Kidney (tissue), 14 donors: Measurements from ENCODE around the gene ATAT1. TPM values are rescaled to one million over a fixed set of nuclear protein-coding genes. Genes with fewer than 3 reads are reported as not detected.

ENCODE experiments used
- DNase-seq, 5 donors: peaks; one replicate each; pipeline ENCODE4 v3.0.0-alpha.2; 2013 to 2020
- FAIRE-seq: peaks from 2 replicates; lab custom pipeline; 2012; peaks lifted over from hg19 to GRCh38; lab: Jason Lieb, UNC
- H3K27ac ChIP-seq, 2 donors: one replicate each; pipeline ENCODE4 v1.7.0; 2013; ENCODE audit warnings: low read depth in 2 of 2, low read length in 2 of 2, inconsistent platforms in 1 of 2
- H3K27me3 ChIP-seq: one replicate; pipeline ENCODE4 v1.7.1; 2013; ENCODE audit warnings: low read length, inconsistent platforms; ENCODE audit not compliant: control insufficient read depth, insufficient read depth
- H3K36me3 ChIP-seq, 3 donors: one replicate each; pipeline versions ENCODE4 v1.7.0 to v1.7.1; 2013; ENCODE audit warnings: low read length in 3 of 3, control low read depth in 1 of 3, inconsistent platforms in 1 of 3; ENCODE audit not compliant: insufficient read depth in 3 of 3, control insufficient read depth in 2 of 3
- H3K4me1 ChIP-seq, 3 donors: one replicate each; pipeline versions ENCODE4 v1.7.0 to v1.7.1; 2013; ENCODE audit warnings: low read length in 3 of 3, inconsistent platforms in 1 of 3, low read depth in 1 of 3; ENCODE audit not compliant: control insufficient read depth in 2 of 3, insufficient read depth in 2 of 3
- H3K4me3 ChIP-seq, 3 donors: one replicate each; pipeline versions ENCODE4 v1.7.0 to v1.8.1; 2013; ENCODE audit warnings: low read length in 3 of 3, control low read depth in 1 of 3, inconsistent platforms in 1 of 3
- H3K9ac ChIP-seq, 3 donors: one replicate each; pipeline versions ENCODE4 v1.7.0 to v1.7.1; 2013; ENCODE audit warnings: low read length in 3 of 3, control low read depth in 1 of 3, inconsistent platforms in 1 of 3
- H3K9me3 ChIP-seq, 3 donors: one replicate each; pipeline versions ENCODE4 v1.7.0 to v1.7.1; 2013; ENCODE audit warnings: low read length in 3 of 3, control low read depth in 1 of 3, inconsistent platforms in 1 of 3; ENCODE audit not compliant: control insufficient read depth in 2 of 3, insufficient read depth in 1 of 3
- intact Hi-C: fragments of 100-400 bp; cut with DNase I; formaldehyde crosslinking; loops from one replicate; pipeline ENCODE4 v1.11.1; 2022
- polyA plus RNA-seq: library from polyadenylated mRNA; stranded (reverse); fragments of 350-450 nt; fragmentation: Illumina TruSeq; extraction: RNeasy Lipid Tissue Mini Kit (QIAGEN cat#74804); gene quantifications from one replicate; pipeline ENCODE4 v1.2.3, GENCODE V29; 2014; ENCODE audit warnings: low read depth, low replicate concordance; ENCODE audit not compliant: insufficient read depth
- total RNA-seq: library from RNA; stranded (reverse); fragmentation: NEBNext Ultra II Directional; extraction: Animal tissue kit (Norgen Biotek cat#: 25700); gene quantifications from one replicate; pipeline ENCODE4 v1.2.1, GENCODE V29; 2021
- TF ChIP-seq, protein P1 (sequence below): IDR thresholded peaks from 3 replicates; pipeline ENCODE4 v1.5.1; 2012; ENCODE audit warnings: mild to moderate bottlenecking, moderate library complexity, borderline replicate concordance; ENCODE audit not compliant: insufficient read depth; ENCODE audit errors: extremely low read depth
- donor health status: control.
- donor health status: control.
- donor health status: control.
- donor health status: control.
- donor health status: control.
- donor health status: DM: yes; HTN: yes; CAD: no.
- donor health status: Normal renal cell carcinoma (clear cell type).

ATAT1 gene
- total and polyA plus RNA-seq, 2 donors from 2014 or later, result 10.4 to 12.4 TPM

DNA sequence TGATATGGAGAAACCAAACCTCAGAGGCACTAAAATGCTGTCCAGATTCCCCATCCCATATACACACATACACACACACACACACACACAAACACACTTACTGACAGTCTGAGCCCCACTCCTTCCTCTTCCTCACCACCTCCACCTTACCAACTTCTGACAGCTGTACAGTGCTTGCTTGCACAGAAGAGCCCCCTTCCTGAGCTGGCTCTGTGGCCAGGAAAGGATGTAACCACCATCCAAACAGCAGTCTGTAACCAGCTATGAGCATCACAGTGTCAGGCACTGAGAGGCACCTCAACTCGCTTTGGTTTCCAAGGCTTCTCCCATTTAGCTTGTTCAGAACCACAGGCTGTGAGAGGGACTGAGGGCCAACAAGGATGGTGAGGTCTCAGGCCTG lies 14.4 kb downstream of the ATAT1 start:
- Histone ChIP-seq H3K4me1 (peaks cover 0 to 1% (median 0%) of the 10 kb centered on the region in 3 donors), H3K9me3 (no peaks in the 10 kb centered on the region), H3K27me3 (no peaks in the 10 kb centered on the region), H3K4me3 (no peak overlapping the region), H3K27ac (no peak overlapping the region), H3K36me3 (peaks cover 5 to 8% (median 6%) of the 10 kb centered on the region in 3 donors), H3K9ac (no peak overlapping the region)
- DNase-seq (no peak), FAIRE-seq (no peak)
- TF ChIP-seq, protein P1, sequence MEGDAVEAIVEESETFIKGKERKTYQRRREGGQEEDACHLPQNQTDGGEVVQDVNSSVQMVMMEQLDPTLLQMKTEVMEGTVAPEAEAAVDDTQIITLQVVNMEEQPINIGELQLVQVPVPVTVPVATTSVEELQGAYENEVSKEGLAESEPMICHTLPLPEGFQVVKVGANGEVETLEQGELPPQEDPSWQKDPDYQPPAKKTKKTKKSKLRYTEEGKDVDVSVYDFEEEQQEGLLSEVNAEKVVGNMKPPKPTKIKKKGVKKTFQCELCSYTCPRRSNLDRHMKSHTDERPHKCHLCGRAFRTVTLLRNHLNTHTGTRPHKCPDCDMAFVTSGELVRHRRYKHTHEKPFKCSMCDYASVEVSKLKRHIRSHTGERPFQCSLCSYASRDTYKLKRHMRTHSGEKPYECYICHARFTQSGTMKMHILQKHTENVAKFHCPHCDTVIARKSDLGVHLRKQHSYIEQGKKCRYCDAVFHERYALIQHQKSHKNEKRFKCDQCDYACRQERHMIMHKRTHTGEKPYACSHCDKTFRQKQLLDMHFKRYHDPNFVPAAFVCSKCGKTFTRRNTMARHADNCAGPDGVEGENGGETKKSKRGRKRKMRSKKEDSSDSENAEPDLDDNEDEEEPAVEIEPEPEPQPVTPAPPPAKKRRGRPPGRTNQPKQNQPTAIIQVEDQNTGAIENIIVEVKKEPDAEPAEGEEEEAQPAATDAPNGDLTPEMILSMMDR, result no peak
- intact Hi-C loops, result no loop called here

DNA sequence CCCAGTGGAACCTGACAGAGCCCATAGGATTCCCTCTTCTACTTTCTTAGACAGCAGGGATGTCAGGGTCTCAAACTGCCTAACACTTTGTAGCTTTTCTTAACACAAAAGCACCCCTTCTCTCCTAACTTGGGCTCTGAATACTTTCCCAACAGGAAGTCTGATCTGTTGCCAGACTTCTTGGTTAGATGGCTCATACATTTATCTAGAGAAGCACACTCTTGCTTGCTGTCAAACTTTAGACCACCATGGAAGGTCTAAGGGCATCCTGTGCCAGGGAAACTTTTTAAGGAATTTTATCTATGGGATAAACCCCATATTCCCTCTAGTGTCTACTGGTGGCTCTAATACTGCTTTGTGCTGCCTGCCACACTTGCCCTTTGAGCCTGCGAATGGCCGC lies 17.0 kb downstream of the ATAT1 start:
- Histone ChIP-seq H3K4me3 (no peak overlapping the region), H3K36me3 (peaks cover 5 to 8% (median 6%) of the 10 kb centered on the region in 3 donors), H3K4me1 (peaks cover 0 to 10% (median 0%) of the 10 kb centered on the region in 3 donors), H3K9me3 (no peaks in the 10 kb centered on the region), H3K27me3 (no peaks in the 10 kb centered on the region), H3K9ac (no peak overlapping the region), H3K27ac (no peak overlapping the region)
- DNase-seq (no peak), FAIRE-seq (no peak)
- TF ChIP-seq, protein P1, result no peak
- intact Hi-C loops, result no loop called here

DNA sequence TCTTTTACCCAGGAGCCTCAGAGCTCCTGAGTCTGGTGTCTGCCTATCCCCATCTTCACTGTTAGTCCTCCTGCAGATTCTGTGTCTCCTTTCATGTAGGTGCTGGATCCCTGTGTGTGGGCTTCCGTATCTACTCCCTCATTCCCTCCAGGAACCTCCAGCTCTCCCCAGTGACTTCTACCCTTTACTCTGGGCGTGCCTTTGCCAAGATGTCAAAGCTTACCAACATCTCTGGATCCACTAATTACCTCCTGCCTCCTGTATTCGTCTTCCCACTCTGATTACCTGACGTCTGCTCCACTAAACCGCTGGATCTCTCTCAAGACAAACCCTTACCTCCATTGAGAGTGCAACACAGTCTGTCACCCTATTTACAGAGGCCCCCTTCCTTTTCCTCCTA lies 18.1 kb downstream of the ATAT1 start:
- Histone ChIP-seq H3K27me3 (no peaks in the 10 kb centered on the region), H3K9me3 (no peaks in the 10 kb centered on the region), H3K4me1 (peaks cover 0 to 12% (median 0%) of the 10 kb centered on the region in 3 donors), H3K4me3 (no peak overlapping the region), H3K27ac (no peak overlapping the region), H3K36me3 (peaks cover 5 to 12% (median 6%) of the 10 kb centered on the region in 3 donors), H3K9ac (no peak overlapping the region)
- TF ChIP-seq, protein P1, result no peak
- DNase-seq, result no peak
- intact Hi-C loops, result no loop called here
- FAIRE-seq, result no peak

DNA sequence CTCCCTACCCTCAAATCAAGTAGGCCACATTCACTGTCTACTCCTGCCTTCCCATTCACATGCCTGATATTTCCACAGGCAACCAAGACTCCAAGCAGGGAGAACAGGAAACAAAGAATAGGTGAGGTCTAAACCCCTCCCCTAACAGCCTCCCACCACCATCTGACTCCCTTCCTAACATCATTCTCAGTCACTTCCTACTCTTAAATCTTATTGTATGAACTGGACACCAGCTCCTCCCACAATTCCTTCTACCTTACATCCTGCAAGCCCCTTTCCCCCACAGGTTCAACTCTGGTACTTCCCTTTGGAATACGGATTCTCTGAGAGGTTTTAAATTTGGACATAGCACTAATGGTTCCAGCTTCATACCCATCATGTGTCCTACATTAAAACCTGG lies 19.3 kb downstream of the ATAT1 start:
- intact Hi-C loops, result no loop called here
- Histone ChIP-seq H3K9me3 (no peaks in the 10 kb centered on the region), H3K27ac (no peak overlapping the region), H3K27me3 (no peaks in the 10 kb centered on the region), H3K4me3 (peak overlapping the region in 1 of 3 donors; percentile 87), H3K4me1 (peaks cover 0 to 12% (median 0%) of the 10 kb centered on the region in 3 donors), H3K36me3 (peaks cover 3 to 10% (median 3%) of the 10 kb centered on the region in 3 donors), H3K9ac (peak overlapping the region in 2 of 3 donors; percentile 48 to 65)
- TF ChIP-seq, protein P1, result no peak
- DNase-seq (peak in 1 of 5 donors; percentile 22), FAIRE-seq (no peak)
